HG02884 (cell line): ENCODE measurements around the gene NECTIN3.
A peak's percentile ranks its signal among the peaks of the same experiment; 100 is the strongest.

Source experiments
- ATAC-seq: cut with Tn5 transposase; IDR thresholded peaks from one replicate; pipeline ENCODE4 v1.9.1; 2021; ENCODE audit warnings: mild to moderate bottlenecking, moderate library complexity; ENCODE audit not compliant: unreplicated experiment

The NECTIN3 gene, protein sequence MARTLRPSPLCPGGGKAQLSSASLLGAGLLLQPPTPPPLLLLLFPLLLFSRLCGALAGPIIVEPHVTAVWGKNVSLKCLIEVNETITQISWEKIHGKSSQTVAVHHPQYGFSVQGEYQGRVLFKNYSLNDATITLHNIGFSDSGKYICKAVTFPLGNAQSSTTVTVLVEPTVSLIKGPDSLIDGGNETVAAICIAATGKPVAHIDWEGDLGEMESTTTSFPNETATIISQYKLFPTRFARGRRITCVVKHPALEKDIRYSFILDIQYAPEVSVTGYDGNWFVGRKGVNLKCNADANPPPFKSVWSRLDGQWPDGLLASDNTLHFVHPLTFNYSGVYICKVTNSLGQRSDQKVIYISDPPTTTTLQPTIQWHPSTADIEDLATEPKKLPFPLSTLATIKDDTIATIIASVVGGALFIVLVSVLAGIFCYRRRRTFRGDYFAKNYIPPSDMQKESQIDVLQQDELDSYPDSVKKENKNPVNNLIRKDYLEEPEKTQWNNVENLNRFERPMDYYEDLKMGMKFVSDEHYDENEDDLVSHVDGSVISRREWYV

DNA sequence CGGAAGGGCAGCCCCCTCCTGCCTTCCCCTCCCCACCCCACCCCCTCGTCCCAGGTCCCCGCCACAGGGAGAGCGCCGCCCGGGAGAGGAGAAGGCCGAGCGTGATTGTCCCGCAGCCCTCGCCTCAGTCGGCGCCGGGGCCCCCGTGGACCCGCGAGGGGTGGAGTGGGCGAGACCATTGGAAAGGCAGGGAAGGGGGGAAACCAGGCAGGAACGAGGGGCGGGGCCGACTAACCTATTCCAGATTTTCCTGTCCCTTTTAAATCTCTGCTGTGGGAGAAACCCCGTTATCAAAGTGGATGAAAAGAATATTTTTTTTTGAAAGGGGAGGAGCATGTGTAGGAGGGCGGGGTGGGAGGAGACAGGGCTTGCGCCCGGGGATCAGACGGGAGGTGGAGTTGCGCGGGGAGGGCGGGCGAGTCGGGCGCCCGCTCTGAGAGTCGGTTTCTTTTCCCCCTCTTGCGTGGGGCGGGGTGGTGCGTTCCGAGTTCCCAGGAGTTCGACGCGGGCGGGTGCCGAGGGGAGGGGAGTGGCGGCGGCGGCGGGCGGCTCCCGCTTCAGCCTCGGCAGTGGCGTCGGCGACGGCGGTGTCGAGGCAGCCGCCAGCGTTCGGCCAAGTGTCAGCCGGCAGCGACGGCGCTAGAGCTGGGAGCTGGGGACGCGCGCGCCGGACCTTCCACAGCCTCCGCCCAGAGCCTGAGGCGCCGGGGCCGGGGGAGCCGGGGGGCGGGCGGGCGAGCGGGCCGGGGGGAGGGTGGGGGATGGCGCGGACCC, at the start of gene NECTIN3:
NECTIN3 (plus strand) TSS at position 560 of the 774 bp plus-strand sequence; CDS start at position 762, 202 bp downstream.
- peak; percentile 73 for ATAC-seq

DNA sequence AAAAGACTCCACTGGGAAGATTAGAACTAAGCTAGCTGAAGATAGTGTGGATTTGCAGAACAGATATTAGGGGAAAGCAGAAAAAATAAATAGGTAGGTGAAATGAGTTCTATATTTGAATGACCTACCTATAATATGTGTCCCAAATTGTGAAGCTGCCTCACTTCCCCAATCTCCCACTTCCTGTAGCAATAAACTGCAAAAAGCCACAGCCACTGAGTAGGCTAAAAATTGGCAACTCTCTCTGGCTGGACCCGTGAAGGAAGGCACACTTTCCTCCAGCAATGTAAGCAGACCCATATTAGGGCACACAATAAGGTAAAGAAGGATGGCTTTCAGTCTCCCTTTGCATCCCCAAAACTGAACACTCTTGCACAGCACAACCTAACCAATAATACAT, 43.7 kb upstream of the NECTIN3 start:
- no peak for ATAC-seq

GRCh38 chr3:111031538-111031937, 40.1 kb upstream of the NECTIN3 start:
- no peak for ATAC-seq

GRCh38 chr3:111032677-111033076, 38.9 kb upstream of the NECTIN3 start:
- no peak for ATAC-seq

DNA sequence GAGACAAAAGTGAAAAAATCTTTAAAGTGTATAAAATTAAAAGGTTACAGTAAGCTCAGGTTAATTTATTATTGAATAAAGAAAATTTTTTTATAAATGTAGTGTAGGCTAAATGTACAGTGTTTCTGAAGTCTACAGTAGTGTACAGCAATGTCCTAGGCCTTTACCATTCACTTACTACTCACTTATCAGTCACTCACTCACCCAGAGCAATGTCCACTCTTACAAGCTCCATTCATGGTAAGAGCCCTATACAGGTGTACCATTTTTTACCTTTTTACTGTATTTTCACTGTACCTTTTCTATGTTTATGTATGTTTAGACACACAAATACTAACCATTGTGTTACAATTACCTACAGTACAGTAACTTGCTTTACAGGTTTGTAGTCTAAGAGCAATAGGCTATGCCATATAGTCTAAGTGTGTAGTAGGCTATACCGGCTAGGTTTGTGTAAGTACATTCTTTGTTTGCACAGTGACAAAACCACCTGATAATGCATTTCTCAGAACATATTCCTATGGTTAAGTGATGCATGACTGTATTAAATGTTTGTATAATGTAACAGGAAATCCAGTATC, 38.1 kb upstream of the NECTIN3 start:
- no peak for ATAC-seq

DNA sequence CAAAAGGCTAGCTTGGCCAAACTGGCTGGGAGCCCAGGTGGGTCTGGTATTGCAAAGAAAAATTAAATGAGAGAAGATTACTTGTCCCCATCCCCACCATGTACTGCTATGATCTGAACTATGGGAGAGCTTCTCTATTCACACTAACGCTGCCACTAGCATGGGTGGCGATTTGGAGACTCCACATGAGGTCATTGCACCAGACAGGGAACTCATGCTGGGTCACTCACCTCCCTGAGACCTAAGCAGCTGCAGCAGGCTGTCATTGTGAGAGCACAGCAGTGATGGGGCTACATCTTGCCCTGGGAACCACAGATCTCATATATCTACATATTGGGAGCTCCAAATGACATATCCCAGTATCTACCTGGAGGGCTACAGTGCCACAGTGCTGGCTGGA, 36.3 kb upstream of the NECTIN3 start:
- ATAC-seq, result no peak

- ATAC-seq, result no peak
Observed at GRCh38 chr3:111035902-111036301, 35.7 kb upstream of the NECTIN3 start.

- ATAC-seq, result no peak
Observed at GRCh38 chr3:111040959-111041358, 30.7 kb upstream of the NECTIN3 start.

GRCh38 chr3:111045564-111045963, 26.1 kb upstream of the NECTIN3 start:
- ATAC-seq, result no peak

GRCh38 chr3:111047042-111047441, 24.6 kb upstream of the NECTIN3 start:
- no peak for ATAC-seq

- ATAC-seq, result no peak
Observed at GRCh38 chr3:111047812-111048435, 23.7 kb upstream of the NECTIN3 start.

DNA sequence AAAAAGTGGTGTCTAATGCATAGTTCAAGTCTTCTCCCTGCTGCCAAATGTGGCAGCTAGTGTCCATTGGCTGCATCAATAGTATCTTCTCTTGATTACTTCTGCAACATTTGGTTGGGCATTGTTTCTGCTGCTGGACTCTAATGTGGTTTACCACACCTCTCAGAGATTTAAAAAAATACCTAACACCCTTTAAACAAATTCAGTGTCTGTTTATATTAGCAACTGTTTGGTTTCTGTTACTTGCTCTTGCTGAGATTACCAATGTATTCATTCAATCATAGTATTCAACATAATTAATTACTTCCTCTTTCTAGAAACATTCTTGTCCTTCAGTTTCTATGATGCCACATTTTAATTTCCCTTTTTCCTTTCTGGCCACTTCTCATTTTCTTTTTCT, 20.3 kb upstream of the NECTIN3 start:
- no peak for ATAC-seq

GRCh38 chr3:111068574-111068973, 3.0 kb upstream of the NECTIN3 start:
- no peak for ATAC-seq

DNA sequence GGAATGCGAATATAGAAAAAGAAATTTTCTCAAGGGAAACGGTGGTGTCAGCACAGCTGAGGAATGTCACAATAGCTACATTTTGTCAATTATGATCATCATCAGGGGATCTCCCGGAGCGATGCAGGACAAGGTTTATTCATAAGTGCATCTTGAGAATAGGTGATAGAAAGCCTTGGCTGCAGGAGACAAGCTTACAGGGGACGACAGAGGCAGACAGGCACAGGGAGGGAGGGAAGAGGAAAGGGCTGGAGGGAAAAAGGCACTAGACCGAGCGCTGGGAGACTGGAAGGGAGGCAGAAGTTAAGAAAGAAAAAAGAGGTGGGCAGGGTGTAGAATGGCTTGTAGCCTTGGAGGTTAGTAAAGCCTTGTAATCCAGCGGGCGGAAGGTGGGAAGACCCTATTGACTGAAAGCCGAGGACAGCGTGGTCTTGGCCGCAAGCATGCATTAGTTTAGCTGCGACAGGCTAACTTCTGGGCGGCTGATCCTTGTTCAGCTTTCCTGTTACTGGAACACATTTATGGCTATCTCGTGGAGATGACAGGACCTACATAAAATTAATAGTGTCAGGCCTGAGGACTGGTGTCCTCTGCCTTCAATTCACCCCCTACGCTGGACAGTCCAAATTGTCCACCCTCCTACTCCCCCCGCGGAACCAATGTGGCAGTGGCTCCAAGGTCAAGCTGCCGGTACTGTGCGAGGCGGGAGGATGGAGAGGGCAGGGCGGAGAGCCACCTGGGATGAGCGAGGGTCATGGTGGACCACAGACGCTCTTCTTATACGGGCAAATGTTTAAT, 1.4 kb upstream of the NECTIN3 start:
- no peak for ATAC-seq

DNA sequence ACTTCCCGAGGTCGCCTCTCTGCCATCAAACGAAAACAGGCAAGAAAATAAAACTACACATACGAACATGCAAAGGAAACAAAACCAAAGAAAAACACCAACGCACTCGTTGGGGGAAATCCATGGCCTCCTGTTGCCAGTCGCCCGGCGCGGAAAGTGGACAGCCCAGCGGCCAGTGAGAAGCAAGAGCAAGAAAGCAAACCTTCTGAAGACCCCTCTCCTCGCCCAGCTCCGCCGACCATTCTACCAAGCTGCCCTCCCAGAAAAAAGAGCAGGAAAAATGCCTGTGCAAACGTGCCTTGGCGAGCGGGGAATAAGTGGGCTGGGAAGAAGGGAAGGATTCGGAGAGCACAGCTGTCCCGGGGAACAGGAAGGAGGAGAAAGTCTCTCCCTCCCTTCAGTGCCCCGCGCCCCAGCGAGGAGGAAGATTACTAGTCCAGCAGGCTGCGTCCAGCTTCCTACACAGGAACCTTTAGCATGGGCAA, 802 bp upstream of the NECTIN3 start:
- ATAC-seq, result peak; percentile 8

DNA sequence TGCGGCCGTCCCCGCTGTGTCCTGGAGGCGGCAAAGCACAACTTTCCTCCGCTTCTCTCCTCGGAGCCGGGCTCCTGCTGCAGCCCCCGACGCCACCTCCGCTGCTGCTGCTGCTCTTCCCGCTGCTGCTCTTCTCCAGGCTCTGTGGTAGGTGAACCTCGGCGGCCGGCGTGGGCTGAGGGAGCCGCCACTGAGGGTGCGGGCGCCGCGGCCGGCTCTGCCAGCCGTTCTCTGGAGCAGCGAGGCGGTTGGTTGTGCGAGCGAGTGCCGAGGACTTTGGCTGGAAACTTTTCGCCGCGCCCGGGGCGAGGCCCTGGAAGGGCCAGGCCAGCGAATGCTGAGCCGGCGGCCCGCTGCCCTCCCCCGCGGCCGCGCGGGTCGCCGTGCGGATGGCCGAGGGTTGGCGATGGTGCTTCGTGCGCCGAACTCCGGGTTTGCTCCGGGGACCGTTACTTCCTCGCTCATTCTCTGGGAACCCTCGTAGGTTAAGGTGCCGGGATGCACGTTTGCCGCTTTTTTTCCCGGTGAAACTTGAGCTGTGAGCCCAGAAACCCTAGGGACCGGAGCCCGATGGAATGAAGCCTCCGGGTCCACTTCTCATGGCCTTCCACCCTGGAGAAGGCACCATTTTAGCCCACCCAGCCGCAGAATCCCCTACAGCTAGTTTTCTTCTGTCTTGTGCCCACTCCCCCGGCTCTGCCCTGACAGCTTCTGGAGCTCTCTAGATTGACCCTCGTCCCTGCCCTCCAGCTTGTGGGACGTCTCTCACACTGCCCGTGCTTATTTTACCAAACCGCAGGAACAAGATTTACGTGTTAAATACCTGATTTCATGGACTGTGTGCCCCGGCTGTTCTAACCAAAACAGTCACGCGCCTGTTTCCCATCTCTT, 660 bp downstream of the NECTIN3 start:
- ATAC-seq, result peak; percentile 21

DNA sequence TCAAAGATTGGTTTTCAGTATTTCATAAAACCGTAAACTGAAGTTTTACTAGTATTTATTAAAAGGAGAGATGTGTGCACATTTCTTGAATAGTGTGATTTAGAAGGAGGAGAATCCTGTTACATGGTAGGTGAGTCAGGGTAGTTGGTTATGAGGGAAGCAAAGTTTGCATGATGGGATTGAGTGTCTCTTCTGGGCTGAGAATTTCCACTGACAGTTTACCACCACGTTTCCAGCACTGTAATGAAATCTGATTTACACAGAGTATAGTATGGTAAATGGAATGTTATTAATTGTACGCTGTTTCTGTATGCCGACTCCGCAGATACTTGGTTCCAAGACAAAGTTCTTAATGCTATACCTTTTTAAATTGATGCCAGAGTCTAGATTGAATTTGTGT, 1.6 kb downstream of the NECTIN3 start:
- no peak for ATAC-seq

DNA sequence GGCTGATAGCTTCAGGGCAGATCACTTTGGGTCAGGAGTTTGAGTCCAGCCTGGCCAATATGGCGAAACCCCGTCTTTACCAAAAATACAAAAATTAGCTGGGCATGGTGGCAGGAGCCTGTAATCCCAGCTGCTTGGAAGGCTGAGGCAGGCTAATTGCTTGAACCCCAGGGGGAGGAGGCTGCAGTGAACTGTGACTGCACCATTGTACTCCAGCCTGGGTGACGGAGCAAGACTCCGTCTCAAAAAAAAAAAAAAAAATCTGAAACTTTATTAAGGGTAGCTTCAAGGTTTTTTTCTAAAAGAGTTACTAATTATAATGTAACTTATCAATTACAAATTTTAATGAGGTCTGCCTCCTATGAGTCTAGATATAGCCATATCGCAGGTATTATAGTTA, 5.1 kb downstream of the NECTIN3 start:
- ATAC-seq, result no peak

DNA sequence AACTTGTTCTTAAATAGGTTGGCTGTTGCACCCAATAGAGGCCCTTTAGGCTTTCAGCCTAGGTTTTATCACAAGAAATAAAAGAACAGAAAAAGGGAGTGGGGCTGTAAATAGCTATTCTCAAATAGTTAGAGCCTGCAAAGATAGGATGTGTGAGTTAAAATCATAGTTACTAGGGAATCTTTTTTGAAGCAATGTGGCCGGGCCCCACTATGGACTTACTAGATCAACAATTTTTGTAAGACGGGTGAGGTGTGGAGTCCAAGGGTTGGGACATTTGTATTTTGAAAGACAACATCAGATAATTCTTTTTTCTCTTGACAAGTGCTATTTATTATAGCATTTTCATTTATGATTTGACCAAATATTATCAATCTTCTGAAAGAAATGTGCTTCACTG, 5.8 kb downstream of the NECTIN3 start:
- no peak for ATAC-seq
